Suppressor macrophage (primary cell): ENCODE data around the gene CENPU.
A peak's percentile ranks its signal among the peaks of the same experiment; 100 is the strongest.
"Not testable (repeated sequence)": the region's sequence is repeated elsewhere in the genome, so short reads cannot be mapped to it uniquely, and the experiment has no call there.

Experiments
- DNase-seq, 4 experiments: peaks; one replicate each; pipeline ENCODE4 v3.0.0-alpha.2; 2020 to 2022

CENPU gene

GRCh38 chr4:184664445-184665210 lies 69.3 kb downstream of the CENPU start:
- DNase-seq = peak in 3 of 4 experiments; percentile 18 to 32 (median 29)

- peak in 2 of 4 experiments; percentile 39 to 59 for DNase-seq
Observed at GRCh38 chr4:184662236-184662635, 71.7 kb downstream of the CENPU start.

- DNase-seq = no peak
Observed at GRCh38 chr4:184660978-184661377, 72.9 kb downstream of the CENPU start.

GRCh38 chr4:184657820-184658219 lies 76.1 kb downstream of the CENPU start:
- DNase-seq = not testable (repeated sequence)

- DNase-seq = peak in 1 of 4 experiments; percentile 26
Observed at GRCh38 chr4:184657144-184657543, 76.8 kb downstream of the CENPU start.

GRCh38 chr4:184655889-184656869 lies 77.7 kb downstream of the CENPU start:
- DNase-seq = peak in 1 of 4 experiments; percentile 16

- DNase-seq = no peak
Observed at GRCh38 chr4:184653650-184654049, 80.2 kb downstream of the CENPU start.

- not testable (repeated sequence) for DNase-seq
Observed at GRCh38 chr4:184652681-184653080, 81.2 kb downstream of the CENPU start.

GRCh38 chr4:184651899-184652298 lies 82.0 kb downstream of the CENPU start:
- DNase-seq = no peak

- DNase-seq = peak; percentile 43 to 64 (median 56)
Observed at GRCh38 chr4:184649971-184650855, 83.7 kb downstream of the CENPU start.

- peak; percentile 96 to 99 (median 98) for DNase-seq
Observed at GRCh38 chr4:184649026-184649970, 84.6 kb downstream of the CENPU start, which contains the start of the genes CASP3 and PRIMPOL. TSS of gene CASP3 (minus strand) at chr4:184649447. CDS start at chr4:184638453, 10,994 bp downstream. TSS of gene PRIMPOL (plus strand) at chr4:184649738. CDS start at chr4:184657141, 7,403 bp downstream.

GRCh38 chr4:184648313-184649025 lies 85.4 kb downstream of the CENPU start:
- peak; percentile 59 to 85 (median 73) for DNase-seq

GRCh38 chr4:184648054-184648312 lies 85.9 kb downstream of the CENPU start:
- DNase-seq = no peak

- DNase-seq = no peak
Observed at GRCh38 chr4:184647266-184648053, 86.4 kb downstream of the CENPU start.

GRCh38 chr4:184645904-184646610 lies 87.8 kb downstream of the CENPU start:
- DNase-seq = no peak

GRCh38 chr4:184644553-184645307 lies 89.2 kb downstream of the CENPU start:
- no peak for DNase-seq
